ENCODE results near the gene PEX14. TPM values are rescaled to one million over a fixed set of nuclear protein-coding genes. Genes with fewer than 3 reads are reported as not detected.

PEX14 gene
- polyA plus RNA-seq, 1 donor from 2014 or later = 13.5 TPM

DNA sequence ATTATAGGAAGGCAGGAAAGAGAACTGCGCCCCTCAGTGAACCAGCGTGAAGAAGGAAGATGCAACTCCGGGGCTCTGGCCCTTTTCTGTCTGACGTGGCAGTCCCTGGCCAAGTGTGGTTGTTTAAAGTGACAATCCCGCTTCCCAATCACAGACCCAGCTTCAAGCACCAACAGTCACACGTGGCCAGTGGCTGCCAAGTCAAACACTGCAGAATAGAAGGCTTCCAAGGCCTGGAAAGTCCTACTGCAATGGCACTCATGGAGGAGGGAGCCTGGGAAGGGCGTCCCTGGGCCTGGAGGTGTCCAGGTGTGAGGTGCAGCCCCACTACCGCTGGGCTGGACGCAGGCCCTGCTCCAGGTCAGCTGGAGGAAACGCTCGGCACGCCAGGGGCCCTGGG is 177.9 kb downstream of the PEX14 start:
- Histone ChIP-seq H3K9ac (ENCODE audit: low read length) (no peak overlapping the region), H3K36me3 (ENCODE audit: insufficient read depth, low read length) (no peaks in the 10 kb centered on the region), H3K9me2 (ENCODE audit: insufficient read depth, low read length) (no peaks in the 10 kb centered on the region), H3F3A (ENCODE audit: insufficient read depth, low read length, poor library complexity, severe bottlenecking) (no peaks in the 10 kb centered on the region), H3K4me3 (ENCODE audit: low read length) (no peak overlapping the region), H3K79me2 (replicated peaks; ENCODE audit: insufficient read depth, low read length) (no peaks in the 10 kb centered on the region), H4K20me1 (ENCODE audit: insufficient read depth) (no peaks in the 10 kb centered on the region), H2AFZ (ENCODE audit: low read depth, low read length) (no peak overlapping the region), H3K27ac (ENCODE audit: low read length) (no peak overlapping the region), H3K4me2 (ENCODE audit: low read length) (no peak overlapping the region), H3K27me3 (ENCODE audit: insufficient read depth, low read depth, low read length) (no peaks in the 10 kb centered on the region), H3K9me3 (ENCODE audit: low read length) (no peaks in the 10 kb centered on the region)
- TF ChIP-seq EZH2 (IDR thresholded peaks at IDR 0.05; ENCODE audit: borderline replicate concordance, insufficient read depth, low read length, poor library complexity, severe bottlenecking) (no peak), MXI1 (conservative IDR thresholded peaks at IDR 0.05; ENCODE audit: poor library complexity, severe bottlenecking) (no peak), RAD21 (conservative IDR thresholded peaks at IDR 0.05) (no peak), TAF1 (IDR thresholded peaks at IDR 0.05; ENCODE audit: low read depth) (no peak), POLR2AphosphoS5 (IDR thresholded peaks at IDR 0.05) (no peak)
- TF ChIP-seq, protein P1, sequence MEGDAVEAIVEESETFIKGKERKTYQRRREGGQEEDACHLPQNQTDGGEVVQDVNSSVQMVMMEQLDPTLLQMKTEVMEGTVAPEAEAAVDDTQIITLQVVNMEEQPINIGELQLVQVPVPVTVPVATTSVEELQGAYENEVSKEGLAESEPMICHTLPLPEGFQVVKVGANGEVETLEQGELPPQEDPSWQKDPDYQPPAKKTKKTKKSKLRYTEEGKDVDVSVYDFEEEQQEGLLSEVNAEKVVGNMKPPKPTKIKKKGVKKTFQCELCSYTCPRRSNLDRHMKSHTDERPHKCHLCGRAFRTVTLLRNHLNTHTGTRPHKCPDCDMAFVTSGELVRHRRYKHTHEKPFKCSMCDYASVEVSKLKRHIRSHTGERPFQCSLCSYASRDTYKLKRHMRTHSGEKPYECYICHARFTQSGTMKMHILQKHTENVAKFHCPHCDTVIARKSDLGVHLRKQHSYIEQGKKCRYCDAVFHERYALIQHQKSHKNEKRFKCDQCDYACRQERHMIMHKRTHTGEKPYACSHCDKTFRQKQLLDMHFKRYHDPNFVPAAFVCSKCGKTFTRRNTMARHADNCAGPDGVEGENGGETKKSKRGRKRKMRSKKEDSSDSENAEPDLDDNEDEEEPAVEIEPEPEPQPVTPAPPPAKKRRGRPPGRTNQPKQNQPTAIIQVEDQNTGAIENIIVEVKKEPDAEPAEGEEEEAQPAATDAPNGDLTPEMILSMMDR (IDR thresholded peaks at IDR 0.05; ENCODE audit: poor library complexity, severe bottlenecking) = no peak
- TF ChIP-seq, protein P2, sequence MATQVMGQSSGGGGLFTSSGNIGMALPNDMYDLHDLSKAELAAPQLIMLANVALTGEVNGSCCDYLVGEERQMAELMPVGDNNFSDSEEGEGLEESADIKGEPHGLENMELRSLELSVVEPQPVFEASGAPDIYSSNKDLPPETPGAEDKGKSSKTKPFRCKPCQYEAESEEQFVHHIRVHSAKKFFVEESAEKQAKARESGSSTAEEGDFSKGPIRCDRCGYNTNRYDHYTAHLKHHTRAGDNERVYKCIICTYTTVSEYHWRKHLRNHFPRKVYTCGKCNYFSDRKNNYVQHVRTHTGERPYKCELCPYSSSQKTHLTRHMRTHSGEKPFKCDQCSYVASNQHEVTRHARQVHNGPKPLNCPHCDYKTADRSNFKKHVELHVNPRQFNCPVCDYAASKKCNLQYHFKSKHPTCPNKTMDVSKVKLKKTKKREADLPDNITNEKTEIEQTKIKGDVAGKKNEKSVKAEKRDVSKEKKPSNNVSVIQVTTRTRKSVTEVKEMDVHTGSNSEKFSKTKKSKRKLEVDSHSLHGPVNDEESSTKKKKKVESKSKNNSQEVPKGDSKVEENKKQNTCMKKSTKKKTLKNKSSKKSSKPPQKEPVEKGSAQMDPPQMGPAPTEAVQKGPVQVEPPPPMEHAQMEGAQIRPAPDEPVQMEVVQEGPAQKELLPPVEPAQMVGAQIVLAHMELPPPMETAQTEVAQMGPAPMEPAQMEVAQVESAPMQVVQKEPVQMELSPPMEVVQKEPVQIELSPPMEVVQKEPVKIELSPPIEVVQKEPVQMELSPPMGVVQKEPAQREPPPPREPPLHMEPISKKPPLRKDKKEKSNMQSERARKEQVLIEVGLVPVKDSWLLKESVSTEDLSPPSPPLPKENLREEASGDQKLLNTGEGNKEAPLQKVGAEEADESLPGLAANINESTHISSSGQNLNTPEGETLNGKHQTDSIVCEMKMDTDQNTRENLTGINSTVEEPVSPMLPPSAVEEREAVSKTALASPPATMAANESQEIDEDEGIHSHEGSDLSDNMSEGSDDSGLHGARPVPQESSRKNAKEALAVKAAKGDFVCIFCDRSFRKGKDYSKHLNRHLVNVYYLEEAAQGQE (IDR thresholded peaks at IDR 0.05; ENCODE audit: borderline replicate concordance) = no peak

DNA sequence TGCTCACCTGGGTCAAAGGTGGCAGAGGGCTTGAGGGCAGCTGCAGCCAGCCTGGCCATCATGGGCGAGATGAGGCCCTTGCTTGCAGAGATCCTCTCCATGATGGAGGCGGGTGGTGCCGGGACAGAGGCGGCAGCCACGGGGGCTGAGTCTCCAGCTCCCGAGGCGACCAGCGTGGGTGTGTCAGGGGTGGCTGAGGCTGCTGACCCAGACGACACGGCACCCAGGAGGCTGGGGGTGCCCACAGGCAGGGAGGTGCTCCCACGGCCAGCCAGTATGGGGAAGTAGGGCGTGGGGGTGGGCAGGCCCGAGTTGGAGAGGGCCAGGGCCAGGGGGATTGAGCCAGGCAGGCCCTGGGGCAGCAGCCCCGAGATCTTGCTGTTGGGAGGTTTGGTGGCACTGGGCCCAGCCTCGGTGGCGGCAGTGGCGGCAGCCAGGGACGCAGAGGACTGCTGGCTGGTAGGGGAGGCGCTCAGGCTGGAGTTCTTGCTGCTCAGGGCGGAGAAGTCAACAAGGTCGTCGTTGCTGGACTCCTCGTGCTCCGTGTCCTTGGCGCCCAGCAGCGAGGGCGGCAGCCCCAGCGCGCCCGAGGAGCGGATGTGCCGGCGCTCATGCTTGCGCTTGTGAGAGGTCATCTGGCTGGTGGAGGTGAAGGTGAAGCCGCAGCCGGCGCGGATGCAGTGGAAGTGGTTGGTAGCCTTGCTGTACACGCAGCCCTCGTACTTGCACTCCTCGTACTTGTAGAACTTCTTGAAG is 178.8 kb downstream of the PEX14 start:
- no peak overlapping the region for H3K9ac ChIP-seq (ENCODE audit: low read length)
- no peaks in the 10 kb centered on the region for H3F3A ChIP-seq (ENCODE audit: insufficient read depth, low read length, poor library complexity, severe bottlenecking)
- no peak overlapping the region for H3K27ac ChIP-seq (ENCODE audit: low read length)
- no peaks in the 10 kb centered on the region for H3K9me2 ChIP-seq (ENCODE audit: insufficient read depth, low read length)
- no peaks in the 10 kb centered on the region for H3K79me2 ChIP-seq (replicated peaks; ENCODE audit: insufficient read depth, low read length)
- H3K27me3 ChIP-seq (ENCODE audit: insufficient read depth, low read depth, low read length) = no peaks in the 10 kb centered on the region
- no peaks in the 10 kb centered on the region for H4K20me1 ChIP-seq (ENCODE audit: insufficient read depth)
- H2AFZ ChIP-seq (ENCODE audit: low read depth, low read length) = no peak overlapping the region
- H3K4me2 ChIP-seq (ENCODE audit: low read length) = no peak overlapping the region
- H3K36me3 ChIP-seq (ENCODE audit: insufficient read depth, low read length) = no peaks in the 10 kb centered on the region
- H3K9me3 ChIP-seq (ENCODE audit: low read length) = no peaks in the 10 kb centered on the region
- TF ChIP-seq MXI1 (conservative IDR thresholded peaks at IDR 0.05; ENCODE audit: poor library complexity, severe bottlenecking) (no peak), TAF1 (IDR thresholded peaks at IDR 0.05; ENCODE audit: low read depth) (no peak), POLR2AphosphoS5 (IDR thresholded peaks at IDR 0.05) (no peak), SMC3 (conservative IDR thresholded peaks at IDR 0.05; ENCODE audit: poor library complexity) (no peak), EZH2 (IDR thresholded peaks at IDR 0.05; ENCODE audit: borderline replicate concordance, insufficient read depth, low read length, poor library complexity, severe bottlenecking) (no peak), EP300 (conservative IDR thresholded peaks at IDR 0.05; ENCODE audit: poor library complexity, severe bottlenecking) (no peak), RAD21 (conservative IDR thresholded peaks at IDR 0.05) (no peak)
- TF ChIP-seq, protein P1 (IDR thresholded peaks at IDR 0.05; ENCODE audit: poor library complexity, severe bottlenecking) = no peak
- TF ChIP-seq, protein P2 (IDR thresholded peaks at IDR 0.05; ENCODE audit: borderline replicate concordance) = no peak
- H3K4me3 ChIP-seq (ENCODE audit: low read length) = no peak overlapping the region
